Measurements from ENCODE around the gene SFXN5. TPM values are rescaled to one million over a fixed set of nuclear protein-coding genes. Genes with fewer than 3 reads are reported as not detected.
A peak's percentile ranks its signal among the peaks of the same experiment; 100 is the strongest.

The SFXN5 gene
- total RNA-seq, 1 donor from 2014 or later = 21.8 TPM

- TF ChIP-seq CTCF (conservative IDR thresholded peaks at IDR 0.05) = no peak
- DNase-seq (ENCODE audit: low read depth, low spot score) = no peak
- H3K9me3 Mint-ChIP-seq = no peaks in the 10 kb centered on the region
- peak overlapping the region; percentile 82 for H3K27ac Mint-ChIP-seq (ENCODE audit: unreplicated experiment)
- peaks cover 7% of the 10 kb centered on the region for H3K36me3 Mint-ChIP-seq (ENCODE audit: low read depth)
- peak overlapping the region; percentile 15 for H3K4me3 Mint-ChIP-seq
- peaks cover 47% of the 10 kb centered on the region for H3K27me3 Mint-ChIP-seq (ENCODE audit: low read depth)
- H3K4me1 Mint-ChIP-seq = peaks cover 14% of the 10 kb centered on the region
Measured at GRCh38 chr2:72955228-72956049, 116.1 kb downstream of the SFXN5 start.

- H3K27me3 Mint-ChIP-seq (ENCODE audit: low read depth) = peaks cover 42% of the 10 kb centered on the region
- no peaks in the 10 kb centered on the region for H3K9me3 Mint-ChIP-seq
- no peak overlapping the region for H3K27ac Mint-ChIP-seq (ENCODE audit: unreplicated experiment)
- peaks cover 14% of the 10 kb centered on the region for H3K4me1 Mint-ChIP-seq
- no peak overlapping the region for H3K4me3 Mint-ChIP-seq
- DNase-seq (ENCODE audit: low read depth, low spot score) = no peak
- no peak for TF ChIP-seq CTCF (conservative IDR thresholded peaks at IDR 0.05)
- H3K36me3 Mint-ChIP-seq (ENCODE audit: low read depth) = peaks cover 7% of the 10 kb centered on the region
Measured at GRCh38 chr2:72954376-72955227, 116.9 kb downstream of the SFXN5 start.

- no peak for TF ChIP-seq CTCF (conservative IDR thresholded peaks at IDR 0.05)
Measured at GRCh38 chr2:72953976-72954375, 117.5 kb downstream of the SFXN5 start.

GRCh38 chr2:72953528-72953927 is 118.0 kb downstream of the SFXN5 start:
- TF ChIP-seq CTCF (conservative IDR thresholded peaks at IDR 0.05) = no peak
- no peak for DNase-seq (ENCODE audit: low read depth, low spot score)
- peaks cover 7% of the 10 kb centered on the region for H3K36me3 Mint-ChIP-seq (ENCODE audit: low read depth)
- H3K4me3 Mint-ChIP-seq = no peak overlapping the region
- H3K27me3 Mint-ChIP-seq (ENCODE audit: low read depth) = peaks cover 35% of the 10 kb centered on the region
- H3K9me3 Mint-ChIP-seq = no peaks in the 10 kb centered on the region
- peaks cover 14% of the 10 kb centered on the region for H3K4me1 Mint-ChIP-seq
- H3K27ac Mint-ChIP-seq (ENCODE audit: unreplicated experiment) = no peak overlapping the region

More at GRCh38 chr2:72953976-72954375, 117.5 kb downstream of the SFXN5 start:
- Mint-ChIP-seq H3K4me3 (no peak overlapping the region), H3K4me1 (peaks cover 14% of the 10 kb centered on the region), H3K36me3 (ENCODE audit: low read depth) (peaks cover 7% of the 10 kb centered on the region), H3K9me3 (no peaks in the 10 kb centered on the region), H3K27me3 (ENCODE audit: low read depth) (peaks cover 36% of the 10 kb centered on the region), H3K27ac (ENCODE audit: unreplicated experiment) (no peak overlapping the region)
- DNase-seq (ENCODE audit: low read depth, low spot score) = no peak

GRCh38 chr2:72952961-72953360 is 118.6 kb downstream of the SFXN5 start:
- TF ChIP-seq CTCF (conservative IDR thresholded peaks at IDR 0.05) = no peak
- peaks cover 14% of the 10 kb centered on the region for H3K4me1 Mint-ChIP-seq

More at GRCh38 chr2:72952961-72953360, 118.6 kb downstream of the SFXN5 start:
- H3K4me3 Mint-ChIP-seq = no peak overlapping the region
- H3K27ac Mint-ChIP-seq (ENCODE audit: unreplicated experiment) = no peak overlapping the region
- peaks cover 35% of the 10 kb centered on the region for H3K27me3 Mint-ChIP-seq (ENCODE audit: low read depth)
- H3K36me3 Mint-ChIP-seq (ENCODE audit: low read depth) = peaks cover 7% of the 10 kb centered on the region
- no peak for DNase-seq (ENCODE audit: low read depth, low spot score)
- H3K9me3 Mint-ChIP-seq = no peaks in the 10 kb centered on the region

All from neural crest cell (in vitro differentiated cells).